Endothelial cell of umbilical vein (primary cell): ENCODE data around the gene RASGEF1C. TPM values are rescaled to one million over a fixed set of nuclear protein-coding genes. Genes with fewer than 3 reads are reported as not detected.

Experiments used
- BruUV-seq: library from RNA; stranded (reverse); fragments of 400-500 nt; replicated peaks from 2 replicates; lab custom pipeline; 2021; lab: Mats Ljungman, UMichigan
- CTCF ChIA-PET: fragments of 300-600, 350-600 bp; sonication (Branson Sonifier 250); formaldehyde crosslinking; loops from one replicate; lab custom pipeline; 2021; ENCODE audit warnings: antibody characterized with exemption, inconsistent platforms; lab: Charles Lee
- POLR2A ChIA-PET: fragments of 300-600, 350-600 bp; sonication (Branson Sonifier 250); formaldehyde crosslinking; loops from one replicate; lab custom pipeline; 2021; ENCODE audit warnings: antibody characterized with exemption, inconsistent platforms; lab: Charles Lee
- DNase-seq: peaks from one replicate; pipeline ENCODE4 v3.0.0-alpha.2; 2011; ENCODE audit warnings: low read depth, low spot score
- FAIRE-seq: peaks from 2 replicates; lab custom pipeline; 2011; peaks lifted over from hg19 to GRCh38; lab: Jason Lieb, UNC
- H2AFZ ChIP-seq: 2 replicates; pipeline ENCODE4 v1.6.0; 2012; ENCODE audit warnings: low read depth, low read length, control low read depth, inconsistent platforms
- H3K27ac ChIP-seq: 2 replicates; pipeline ENCODE4 v1.5.1; 2011; ENCODE audit warnings: low read depth, mild to moderate bottlenecking, control low read depth, low read length, moderate library complexity; ENCODE audit not compliant: insufficient read depth
- H3K27me3 ChIP-seq, 2 experiments: 2 replicates each; pipeline versions ENCODE4 v1.6.0 to v1.6.1; 2011; ENCODE audit warnings: low read length in 2 of 2, mixed read lengths in 1 of 2; ENCODE audit not compliant: control insufficient read depth in 2 of 2, insufficient read depth in 2 of 2
- H3K36me3 ChIP-seq, 2 experiments: 2 replicates in 1 of 2; 3 replicates in 1 of 2; pipeline ENCODE4 v1.5.1; 2011; ENCODE audit warnings: low read length in 2 of 2, mild to moderate bottlenecking in 1 of 2, moderate library complexity in 1 of 2; ENCODE audit not compliant: control insufficient read depth in 2 of 2, insufficient read depth in 2 of 2; ENCODE audit errors: extremely low read depth in 1 of 2
- H3K4me1 ChIP-seq: 3 replicates; pipeline ENCODE4 v1.5.1; 2011; ENCODE audit warnings: mild to moderate bottlenecking, low read length; ENCODE audit not compliant: control insufficient read depth, insufficient read depth; ENCODE audit errors: extremely low read depth
- H3K4me2 ChIP-seq: 2 replicates; pipeline ENCODE4 v1.6.1; 2011; ENCODE audit warnings: low read length, control low read depth, mixed read lengths; ENCODE audit not compliant: insufficient read depth
- H3K4me3 ChIP-seq, 3 experiments: fragments of 200-600 bp in 1 of 3; sonication (generic), shearing (Covaris generic) in 1 of 3; replicated peaks in 1 of 3; 2 replicates each; pipeline ENCODE4 v1.5.1; 2011 to 2016; ENCODE audit warnings: control low read depth in 3 of 3, low read length in 3 of 3, mild to moderate bottlenecking in 2 of 3, inconsistent platforms in 1 of 3, low read depth in 1 of 3, moderate library complexity in 1 of 3; ENCODE audit not compliant: insufficient read depth in 1 of 3
- H3K79me2 ChIP-seq: 2 replicates; pipeline ENCODE4 v1.6.0; 2012; ENCODE audit warnings: low read length, inconsistent platforms; ENCODE audit not compliant: control insufficient read depth, insufficient read depth
- H3K9ac ChIP-seq: replicated peaks from 2 replicates; pipeline ENCODE3; 2011; ENCODE audit warnings: low read length, control low read depth; ENCODE audit not compliant: insufficient read depth; ENCODE audit errors: extremely low read depth
- H3K9me1 ChIP-seq: replicated peaks from 3 replicates; pipeline ENCODE4 v1.6.0; 2011; ENCODE audit warnings: mild to moderate bottlenecking, low read length; ENCODE audit not compliant: control insufficient read depth, insufficient read depth; ENCODE audit errors: extremely low read depth
- H3K9me3 ChIP-seq: replicated peaks from 2 replicates; pipeline ENCODE4 v1.5.1; 2012; ENCODE audit warnings: low read length, inconsistent platforms; ENCODE audit not compliant: control insufficient read depth, insufficient read depth
- H4K20me1 ChIP-seq: replicated peaks from 2 replicates; pipeline ENCODE3; 2011; ENCODE audit warnings: mild to moderate bottlenecking, low read length; ENCODE audit not compliant: control insufficient read depth, insufficient read depth; ENCODE audit errors: extremely low read depth
- EZH2 ChIP-seq: IDR thresholded peaks from 2 replicates; pipeline ENCODE4 v1.6.1; 2012; ENCODE audit warnings: borderline replicate concordance, low read depth, mild to moderate bottlenecking, moderate library complexity, low read length, inconsistent platforms; ENCODE audit not compliant: severe bottlenecking
- FOS ChIP-seq: IDR thresholded peaks from 2 replicates; pipeline ENCODE4 v1.6.1; 2011; ENCODE audit warnings: mild to moderate bottlenecking, low read length, moderate library complexity, borderline replicate concordance; ENCODE audit not compliant: insufficient read depth
- GATA2 ChIP-seq: IDR thresholded peaks from 2 replicates; pipeline ENCODE4 v1.7.0; 2011; ENCODE audit warnings: low read depth, mild to moderate bottlenecking, moderate library complexity, mixed read lengths, low read length; ENCODE audit not compliant: insufficient read length, insufficient read depth
- JUN ChIP-seq: IDR thresholded peaks from 2 replicates; pipeline ENCODE4 v1.6.1; 2011; ENCODE audit warnings: borderline replicate concordance, low read depth; ENCODE audit not compliant: insufficient read length, insufficient read depth
- MYC ChIP-seq: IDR thresholded peaks from one replicate; pipeline ENCODE4 v1.6.1; 2011; ENCODE audit warnings: mild to moderate bottlenecking, low read depth, low read length
- POLR2A ChIP-seq: IDR thresholded peaks from 2 replicates; pipeline ENCODE4 v1.6.1; 2012; ENCODE audit warnings: low read depth, mild to moderate bottlenecking, control low read depth, low read length
- POLR2AphosphoS5 ChIP-seq: IDR thresholded peaks from 2 replicates; pipeline ENCODE4 v1.6.1; 2012; ENCODE audit warnings: low read depth, mild to moderate bottlenecking, control low read depth, low read length, moderate library complexity; ENCODE audit not compliant: insufficient read depth
- dilution Hi-C: fragments of 300-500 bp; cut with MboI; formaldehyde crosslinking; loops from one replicate; pipeline ENCODE4 v1.15.0; 2019; ENCODE audit warnings: low sequenced_read_pairs; ENCODE audit not compliant: extremely low pct_ligation_motif_present
- intact Hi-C: fragments of 100-400 bp; cut with micrococcal nuclease; formaldehyde crosslinking; loops from one replicate; pipeline ENCODE4 v1.10.0; 2022
- polyA plus RNA-seq, 4 experiments: library from polyadenylated mRNA; depleted of rRNA in 3 of 4; stranded (reverse) in 3 of 4; unstranded in 1 of 4; fragments of >200 nt; gene quantifications; 2 replicates each; pipeline versions ENCODE4 v1.2.1 to v1.2.3, GENCODE V29; 2011 to 2012; ENCODE audit warnings: missing spikeins in 1 of 4
- total RNA-seq: library from RNA; stranded (reverse); gene quantifications from 2 replicates; pipeline ENCODE4 v1.2.3, GENCODE V29; 2021
- TF ChIP-seq, protein P1 (sequence below), 2 donors: IDR thresholded peaks; 1 replicate in 1 of 2; 2 replicates in 1 of 2; pipeline ENCODE4 v1.5.1; 2011; ENCODE audit warnings: low read length in 2 of 2, mild to moderate bottlenecking in 2 of 2, moderate library complexity in 2 of 2, control low read depth in 1 of 2, inconsistent platforms in 1 of 2, low read depth in 1 of 2; ENCODE audit not compliant: insufficient read depth in 1 of 2; ENCODE audit errors: extremely low read depth in 1 of 2
- TF ChIP-seq, protein P2 (sequence below): IDR thresholded peaks from 2 replicates; pipeline ENCODE4 v1.6.1; 2011; ENCODE audit not compliant: insufficient read depth, insufficient read length

The RASGEF1C gene
- total and polyA plus RNA-seq, 2 donors (not counting 3 experiments of a cell fraction or from before 2014, with no cell fraction given): not detected

DNA sequence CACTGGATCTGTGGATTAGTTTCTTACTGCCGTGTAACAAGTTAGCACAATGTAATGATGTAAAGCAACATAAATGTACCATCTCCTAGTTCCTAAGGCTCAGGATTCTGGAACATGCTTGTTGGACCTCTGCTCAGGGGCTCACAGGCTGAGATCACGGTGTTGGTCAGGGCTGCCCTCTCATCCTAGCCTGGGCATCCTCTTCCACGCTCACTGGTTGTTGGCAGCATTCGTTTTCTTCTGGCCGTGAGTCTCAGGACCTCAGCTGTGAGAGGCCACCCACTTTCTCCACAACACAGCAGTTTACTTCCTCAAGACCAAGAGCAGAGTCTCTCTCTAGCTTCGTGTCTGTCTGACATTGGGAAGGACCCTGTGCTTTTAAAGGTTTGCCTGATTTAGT is 17.3 kb downstream of the RASGEF1C start:
- ChIA-PET POLR2A (no interaction called here), CTCF (interaction anchor here (1.5 kb wide), 1 partner anchor 17 kb away, joined by 4 read pairs; the partner anchor contains the start of gene RASGEF1C)
- Histone ChIP-seq H2AFZ (no peak overlapping the region), H3K9me1 (no peaks in the 10 kb centered on the region), H4K20me1 (no peaks in the 10 kb centered on the region), H3K4me1 (no peaks in the 10 kb centered on the region), H3K4me2 (no peak overlapping the region), H3K4me3 (no peak overlapping the region), H3K9ac (no peak overlapping the region), H3K36me3 (no peaks in the 10 kb centered on the region), H3K9me3 (no peaks in the 10 kb centered on the region), H3K27me3 (no peaks in the 10 kb centered on the region), H3K27ac (no peak overlapping the region), H3K79me2 (no peaks in the 10 kb centered on the region)
- BruUV-seq: no TSS peak
- TF ChIP-seq FOS (no peak), GATA2 (no peak), JUN (no peak), POLR2AphosphoS5 (no peak), POLR2A (no peak), EZH2 (no peak), MYC (no peak)
- TF ChIP-seq, protein P1, sequence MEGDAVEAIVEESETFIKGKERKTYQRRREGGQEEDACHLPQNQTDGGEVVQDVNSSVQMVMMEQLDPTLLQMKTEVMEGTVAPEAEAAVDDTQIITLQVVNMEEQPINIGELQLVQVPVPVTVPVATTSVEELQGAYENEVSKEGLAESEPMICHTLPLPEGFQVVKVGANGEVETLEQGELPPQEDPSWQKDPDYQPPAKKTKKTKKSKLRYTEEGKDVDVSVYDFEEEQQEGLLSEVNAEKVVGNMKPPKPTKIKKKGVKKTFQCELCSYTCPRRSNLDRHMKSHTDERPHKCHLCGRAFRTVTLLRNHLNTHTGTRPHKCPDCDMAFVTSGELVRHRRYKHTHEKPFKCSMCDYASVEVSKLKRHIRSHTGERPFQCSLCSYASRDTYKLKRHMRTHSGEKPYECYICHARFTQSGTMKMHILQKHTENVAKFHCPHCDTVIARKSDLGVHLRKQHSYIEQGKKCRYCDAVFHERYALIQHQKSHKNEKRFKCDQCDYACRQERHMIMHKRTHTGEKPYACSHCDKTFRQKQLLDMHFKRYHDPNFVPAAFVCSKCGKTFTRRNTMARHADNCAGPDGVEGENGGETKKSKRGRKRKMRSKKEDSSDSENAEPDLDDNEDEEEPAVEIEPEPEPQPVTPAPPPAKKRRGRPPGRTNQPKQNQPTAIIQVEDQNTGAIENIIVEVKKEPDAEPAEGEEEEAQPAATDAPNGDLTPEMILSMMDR (IDR thresholded peaks at IDR 0.05; ENCODE audit: extremely low read depth in 1 of 2, insufficient read depth in 1 of 2, low read depth in 1 of 2, low read length in 2 of 2): no peak
- TF ChIP-seq, protein P2, sequence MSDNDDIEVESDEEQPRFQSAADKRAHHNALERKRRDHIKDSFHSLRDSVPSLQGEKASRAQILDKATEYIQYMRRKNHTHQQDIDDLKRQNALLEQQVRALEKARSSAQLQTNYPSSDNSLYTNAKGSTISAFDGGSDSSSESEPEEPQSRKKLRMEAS: no peak
- FAIRE-seq (no peak), DNase-seq (no peak)
- intact Hi-C loops (no loop called here), dilution Hi-C loops (no loop called here)
